Suppressor macrophage (primary cell): ENCODE results near the gene TTC16.
A peak's percentile ranks its signal among the peaks of the same experiment; 100 is the strongest.

ENCODE experiments used
- DNase-seq, 4 experiments: peaks; one replicate each; pipeline ENCODE4 v3.0.0-alpha.2; 2020 to 2022
- total RNA-seq, 17 experiments: gene quantifications; one replicate each; lab custom pipeline; 2026; ENCODE audit warnings: mixed read lengths in 6 of 17, inconsistent platforms in 3 of 17; lab: John Stamatoyannopoulos, UW

The TTC16 gene
- 0 to 3.5 (median 0) reads per million in 17 experiments for total RNA-seq

DNA sequence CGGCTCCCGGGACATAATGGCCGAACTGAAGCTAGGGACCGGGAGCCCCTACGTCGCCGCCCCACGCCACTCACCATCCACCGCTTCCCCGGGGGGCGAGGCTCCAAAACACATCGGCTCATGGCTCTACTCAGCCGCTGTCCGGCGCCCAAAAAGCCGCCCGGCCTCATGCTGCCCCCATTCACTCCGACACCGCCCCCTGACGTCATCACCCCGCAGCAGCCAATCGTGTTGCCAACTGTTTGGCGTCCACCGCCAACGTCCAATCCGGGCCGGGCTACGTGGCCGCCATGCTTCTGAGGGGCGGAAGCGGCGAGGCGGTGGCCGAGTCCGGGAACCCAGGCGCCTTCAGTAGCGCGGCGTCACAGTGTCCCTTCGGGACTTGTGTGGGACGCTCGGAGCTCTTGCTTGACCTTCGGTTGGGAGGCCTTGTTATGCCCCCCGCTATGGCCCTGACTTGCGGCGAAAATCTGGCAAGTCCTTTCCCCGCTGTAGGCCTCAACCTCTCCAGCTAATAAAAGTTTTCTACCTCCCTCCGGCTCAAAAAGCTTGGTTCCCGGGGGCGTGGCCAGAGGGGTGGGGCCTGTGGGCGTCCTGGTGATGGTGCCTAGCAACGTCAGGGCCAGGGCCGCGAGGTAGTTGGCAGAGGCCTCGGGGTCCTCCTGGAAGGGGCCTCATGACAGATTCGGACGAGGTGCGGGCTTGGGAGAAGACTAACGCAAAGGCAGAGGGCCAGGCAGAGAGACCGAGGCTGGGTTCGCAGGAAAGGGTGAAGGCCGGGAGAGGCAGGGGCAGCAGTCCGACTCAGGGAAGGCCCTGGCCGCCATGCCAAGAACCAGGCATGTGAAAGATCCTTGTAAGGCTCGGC lies at the start of gene TTC16, which contains the start of gene PTRH1:
TSS of gene TTC16 (plus strand) at position 610 of the 868 bp plus-strand sequence. CDS start at position 677, 67 bp downstream.
TSS of gene PTRH1 (minus strand) at position 194 of the 868 bp plus-strand sequence. CDS start at position 170, 24 bp downstream.
- peak; percentile 98 to 99 (median 98) for DNase-seq

GRCh38 chr9:127667127-127667844 lies 48.6 kb upstream of the TTC16 start:
- peak in 1 of 4 experiments; percentile 16 for DNase-seq

- no peak for DNase-seq
Observed at GRCh38 chr9:127667906-127668305, 48.0 kb upstream of the TTC16 start.

- DNase-seq: no peak
Observed at GRCh38 chr9:127673234-127673633, 42.6 kb upstream of the TTC16 start.

DNA sequence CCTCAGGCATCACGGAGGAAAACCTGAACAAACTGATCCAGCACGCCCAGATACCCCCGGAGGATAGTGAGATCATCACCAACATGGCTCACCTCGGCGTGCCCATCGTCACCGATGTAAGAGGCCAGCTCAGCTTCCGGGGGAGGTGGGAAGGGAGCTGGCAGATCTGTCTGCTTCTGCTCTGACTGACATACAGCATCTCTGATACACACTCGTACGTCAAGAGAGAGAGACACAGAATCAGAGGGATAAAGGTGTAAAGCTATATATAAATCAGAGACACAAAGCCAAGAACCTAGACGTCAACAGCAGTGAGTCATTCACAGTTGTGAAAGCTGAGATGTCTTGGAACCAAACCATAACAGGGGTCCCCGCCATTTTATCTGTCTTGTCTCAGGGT lies 39.2 kb upstream of the TTC16 start:
- no peak for DNase-seq

- DNase-seq: no peak
Observed at GRCh38 chr9:127679506-127679905, 36.4 kb upstream of the TTC16 start.

DNA sequence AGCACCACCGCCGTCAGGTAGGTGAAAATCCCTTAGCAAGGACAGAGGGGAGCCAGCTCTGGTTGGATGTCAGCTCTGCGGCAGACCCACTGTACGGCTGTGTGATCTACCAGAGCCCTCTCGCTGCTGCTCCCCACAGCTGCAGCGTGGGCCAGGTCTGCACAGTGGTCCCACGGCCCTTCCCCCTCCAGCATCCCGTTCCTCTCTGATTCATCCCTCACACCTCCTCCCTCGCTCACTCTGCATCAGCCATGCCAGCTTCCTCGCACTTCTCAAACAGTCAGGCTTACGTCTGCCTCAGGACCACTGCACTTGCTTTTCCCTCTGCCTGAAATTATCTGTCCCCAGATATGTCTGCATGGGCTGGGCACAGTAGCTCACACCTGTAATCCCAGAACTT lies 35.7 kb upstream of the TTC16 start:
- DNase-seq: no peak

- no peak for DNase-seq
Observed at GRCh38 chr9:127680846-127681245, 35.0 kb upstream of the TTC16 start.

DNA sequence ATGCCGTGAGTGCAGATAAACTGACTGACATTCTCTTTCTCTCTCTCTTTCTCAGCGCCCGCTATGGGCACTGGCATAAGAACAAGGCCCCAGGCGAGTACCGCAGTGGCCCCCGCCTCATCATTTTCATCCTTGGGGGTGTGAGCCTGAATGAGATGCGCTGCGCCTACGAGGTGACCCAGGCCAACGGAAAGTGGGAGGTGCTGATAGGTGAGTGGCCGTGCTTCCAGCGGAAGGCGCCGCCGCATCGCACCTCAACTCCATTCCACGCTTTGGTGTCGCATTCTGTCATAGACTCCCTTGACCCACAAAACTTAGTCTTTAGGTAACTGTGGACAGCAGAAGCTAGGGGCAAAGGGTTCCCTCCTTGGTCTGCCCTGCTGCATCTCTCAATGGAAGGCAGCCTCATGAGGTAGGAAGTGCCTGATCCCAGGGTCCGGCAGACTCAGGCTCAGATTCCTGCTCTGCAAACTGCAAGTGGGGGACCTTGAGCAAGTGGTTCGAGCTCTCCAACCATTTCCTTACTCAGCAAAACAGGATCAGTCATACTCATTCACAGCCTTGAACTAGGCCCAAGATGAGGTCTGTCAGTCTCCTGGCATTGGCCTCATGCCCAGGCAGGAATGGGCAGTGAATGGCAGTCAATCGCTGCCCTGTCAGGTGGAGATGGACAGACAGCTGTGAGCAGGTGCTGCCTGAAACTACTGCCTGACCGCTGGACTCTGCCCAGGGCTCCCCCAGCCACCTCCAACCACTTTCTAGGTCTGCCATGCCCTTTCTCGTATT lies 33.3 kb upstream of the TTC16 start:
- DNase-seq: no peak

DNA sequence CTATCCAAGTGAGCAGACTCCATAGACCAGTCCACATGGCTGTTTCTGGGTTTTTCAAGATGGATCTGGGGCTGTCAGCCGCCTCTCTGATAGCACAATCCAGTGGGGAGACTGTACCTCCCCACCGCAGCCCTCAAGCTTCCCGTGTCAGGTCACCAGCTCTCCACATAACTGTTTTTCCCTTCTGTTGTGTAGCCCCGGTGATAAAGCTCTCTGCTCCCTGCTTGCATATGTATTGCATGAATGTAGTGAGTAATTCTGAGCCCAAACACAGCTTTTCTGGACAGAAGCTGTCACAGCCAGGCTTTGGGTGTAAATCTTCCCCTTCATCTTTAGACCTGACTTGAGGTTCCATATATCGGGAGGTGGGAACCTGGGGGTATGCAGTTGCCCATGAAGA lies 32.2 kb upstream of the TTC16 start:
- DNase-seq: no peak

GRCh38 chr9:127684576-127684975 lies 31.3 kb upstream of the TTC16 start:
- DNase-seq: no peak

DNA sequence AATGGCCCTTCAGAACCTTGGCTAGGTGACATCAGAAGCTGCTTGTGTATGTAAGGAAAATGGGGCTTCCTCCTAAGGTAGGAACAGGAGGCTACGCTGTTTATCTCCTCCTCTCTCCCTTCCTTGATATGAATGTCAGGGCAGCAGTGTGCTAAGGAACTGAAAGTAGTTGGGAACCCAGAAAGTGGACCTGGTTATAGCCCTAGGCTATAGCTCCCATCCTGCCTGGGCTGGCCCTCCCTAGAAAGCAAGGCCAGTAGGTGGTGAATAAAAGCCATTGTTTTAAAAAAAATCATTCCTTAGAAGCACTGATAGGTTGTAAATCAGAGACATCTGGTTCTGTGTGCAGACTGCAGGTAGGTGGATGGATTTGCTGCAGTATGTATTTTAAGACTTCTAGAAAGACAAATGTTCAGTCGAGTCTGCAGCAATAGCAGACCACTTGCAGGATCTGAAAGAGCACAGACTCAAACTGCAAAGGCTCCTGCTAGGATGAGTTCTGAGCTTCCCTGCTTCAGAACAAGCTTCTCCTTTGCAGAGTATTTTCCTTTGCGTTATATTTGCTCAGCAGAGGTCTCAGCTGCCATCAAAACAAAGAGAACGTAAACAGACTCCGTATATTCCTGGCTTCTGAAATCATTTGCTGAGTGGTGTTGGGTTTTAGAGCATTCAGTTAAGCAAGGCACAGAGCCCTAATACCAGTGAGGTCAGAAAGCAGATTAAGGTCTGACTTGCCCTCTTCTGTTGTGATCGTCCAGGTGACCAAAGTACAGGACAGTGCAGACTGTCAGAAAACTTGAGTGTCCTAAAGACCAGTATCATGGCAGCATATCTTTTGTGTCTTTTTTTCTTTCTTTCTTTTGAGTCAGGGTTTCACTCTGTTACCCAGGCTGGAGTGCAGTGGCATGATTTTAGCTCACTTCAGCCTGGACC lies 29.2 kb upstream of the TTC16 start:
- no peak for DNase-seq

GRCh38 chr9:127689329-127690000 lies 26.4 kb upstream of the TTC16 start:
- no peak for DNase-seq

DNA sequence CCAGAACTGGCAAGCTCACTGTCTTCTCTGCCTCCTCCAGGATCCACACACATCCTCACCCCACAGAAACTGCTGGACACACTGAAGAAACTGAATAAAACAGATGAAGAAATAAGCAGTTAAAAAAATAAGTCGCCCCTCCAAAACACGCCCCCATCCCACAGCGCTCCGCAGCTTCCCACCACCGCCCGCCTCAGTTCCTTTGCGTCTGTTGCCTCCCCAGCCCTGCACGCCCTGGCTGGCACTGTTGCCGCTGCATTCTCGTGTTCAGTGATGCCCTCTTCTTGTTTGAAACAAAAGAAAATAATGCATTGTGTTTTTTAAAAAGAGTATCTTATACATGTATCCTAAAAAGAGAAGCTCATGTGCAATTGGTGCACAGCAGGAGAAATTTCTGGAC lies 25.1 kb upstream of the TTC16 start:
- DNase-seq: no peak

DNA sequence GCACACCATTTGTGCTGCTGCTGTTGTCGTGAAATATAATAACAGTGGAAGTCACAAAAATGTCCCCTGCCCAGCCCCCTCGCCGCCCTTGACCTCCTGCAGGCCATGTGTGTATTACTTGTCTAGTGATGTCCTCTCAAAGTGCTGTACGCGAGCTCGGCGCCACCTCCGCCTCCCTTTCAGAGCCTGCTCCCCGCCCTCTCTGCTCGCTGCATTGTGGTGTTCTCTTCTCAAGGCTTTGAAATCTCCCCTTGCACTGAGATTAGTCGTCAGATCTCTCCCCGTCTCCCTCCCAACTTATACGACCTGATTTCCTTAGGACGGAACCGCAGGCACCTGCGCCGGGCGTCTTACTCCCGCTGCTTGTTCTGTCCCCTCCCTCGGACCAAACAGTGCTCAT lies 23.8 kb upstream of the TTC16 start:
- no peak for DNase-seq

DNA sequence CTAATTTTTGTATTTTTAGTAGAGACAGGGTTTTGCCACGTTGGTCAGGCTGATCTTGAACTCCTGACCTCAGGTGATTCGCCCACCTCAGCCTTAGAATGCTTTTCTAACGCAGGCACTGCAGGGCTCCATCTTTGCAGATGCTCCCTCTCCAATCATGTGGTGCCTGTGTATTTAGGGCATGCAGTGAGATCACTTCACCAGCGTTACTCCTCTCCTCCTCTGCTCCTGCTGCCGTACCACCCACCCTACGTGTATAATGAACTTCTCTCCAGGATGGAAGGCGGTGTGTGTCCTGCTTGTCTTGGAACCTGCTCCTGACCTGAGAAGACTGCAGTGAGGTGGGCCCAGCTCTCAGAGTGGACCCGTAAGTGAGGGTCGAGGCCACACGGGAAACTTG lies 22.7 kb upstream of the TTC16 start:
- DNase-seq: no peak

- DNase-seq: no peak
Observed at GRCh38 chr9:127693697-127694096, 22.2 kb upstream of the TTC16 start.

GRCh38 chr9:127694890-127695720 lies 20.8 kb upstream of the TTC16 start:
- DNase-seq: no peak

DNA sequence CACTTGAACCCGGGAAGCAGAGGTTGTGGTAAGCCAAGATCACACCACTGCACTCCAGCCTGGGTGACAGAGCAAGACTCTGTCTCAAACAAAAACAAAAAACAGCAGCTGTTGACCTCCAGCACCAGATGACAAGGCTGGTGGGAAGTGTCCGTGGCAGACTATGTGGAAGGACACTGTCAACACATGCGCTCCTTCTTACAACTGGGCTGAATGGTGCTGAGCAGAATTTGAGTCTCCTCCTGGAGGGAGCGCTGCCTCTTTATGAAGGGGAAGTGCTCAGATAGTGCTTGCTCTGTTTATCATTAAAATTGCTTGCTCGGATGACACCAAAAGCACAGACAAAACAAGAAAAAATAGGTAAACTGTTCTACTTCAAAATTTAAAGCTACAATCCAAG lies 18.3 kb upstream of the TTC16 start:
- no peak for DNase-seq

DNA sequence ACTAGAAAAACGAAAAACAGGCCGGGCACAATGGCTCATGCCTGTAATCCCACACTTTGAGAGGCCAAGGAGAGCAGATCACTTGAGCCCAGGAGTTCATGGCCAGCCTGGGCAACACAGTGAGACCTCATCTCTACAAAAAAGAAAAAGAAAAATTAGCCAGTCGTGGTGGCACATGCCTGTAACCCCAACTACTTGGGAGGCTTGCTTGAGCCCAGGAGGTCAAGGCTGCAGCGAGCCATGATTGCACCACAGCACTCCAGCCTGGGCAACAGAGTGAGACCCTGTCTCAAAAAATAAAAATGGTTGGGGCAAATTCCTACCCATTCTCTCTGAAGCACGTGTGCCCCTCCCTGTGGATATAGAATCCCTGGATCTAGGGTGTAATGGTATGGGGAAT lies 17.5 kb upstream of the TTC16 start:
- no peak for DNase-seq
